GM13976 (cell line): ENCODE results near the gene SMC1B.

Experiments
- DNase-seq: peaks from one replicate; pipeline ENCODE4 v3.0.0; 2012; ENCODE audit warnings: low spot score
- in situ Hi-C: fragments of 300-500 bp; cut with MboI; formaldehyde crosslinking; loops from one replicate; pipeline ENCODE4 v1.12.0; 2022; ENCODE audit warnings: low sequenced_read_pairs, mixed read lengths, inconsistent platforms; ENCODE audit not compliant: unreplicated experiment
- TF ChIP-seq, protein P1 (sequence below): IDR thresholded peaks from 2 replicates; pipeline ENCODE4 v1.5.1; 2012; ENCODE audit warnings: borderline replicate concordance, mild to moderate bottlenecking; ENCODE audit not compliant: insufficient read depth; ENCODE audit errors: extremely low read depth, missing control alignments, control extremely low read depth

SMC1B gene

DNA sequence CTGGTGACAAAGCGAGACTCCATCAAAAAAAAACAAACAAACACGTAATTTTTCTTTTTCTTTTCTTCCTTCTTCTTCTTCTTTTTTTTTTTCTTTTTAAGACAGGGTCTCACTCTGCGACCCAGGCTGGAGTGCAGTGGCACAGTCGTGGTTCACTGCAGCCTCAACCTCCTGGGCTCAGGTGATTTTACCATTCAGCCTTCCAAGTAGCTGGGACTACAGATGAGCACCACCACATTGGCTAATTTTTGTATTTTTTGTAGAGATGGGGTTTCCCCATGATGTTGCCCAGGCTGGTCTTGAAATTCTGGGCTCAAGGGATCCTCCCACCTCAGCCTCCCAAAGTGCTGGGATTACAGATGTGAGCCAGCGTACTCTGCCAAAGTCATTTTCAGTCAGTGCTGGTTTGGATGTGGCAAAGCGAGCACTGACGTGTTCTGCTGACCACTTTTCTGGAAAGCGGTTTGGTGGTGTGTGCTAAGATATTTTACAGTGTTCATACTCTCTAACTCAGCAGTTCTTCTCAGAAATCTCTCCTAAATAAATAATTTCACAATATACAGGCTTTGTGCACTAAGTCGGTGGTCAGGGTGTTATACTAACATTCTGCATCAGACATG, 92.9 kb downstream of the SMC1B start:
- TF ChIP-seq, protein P1, sequence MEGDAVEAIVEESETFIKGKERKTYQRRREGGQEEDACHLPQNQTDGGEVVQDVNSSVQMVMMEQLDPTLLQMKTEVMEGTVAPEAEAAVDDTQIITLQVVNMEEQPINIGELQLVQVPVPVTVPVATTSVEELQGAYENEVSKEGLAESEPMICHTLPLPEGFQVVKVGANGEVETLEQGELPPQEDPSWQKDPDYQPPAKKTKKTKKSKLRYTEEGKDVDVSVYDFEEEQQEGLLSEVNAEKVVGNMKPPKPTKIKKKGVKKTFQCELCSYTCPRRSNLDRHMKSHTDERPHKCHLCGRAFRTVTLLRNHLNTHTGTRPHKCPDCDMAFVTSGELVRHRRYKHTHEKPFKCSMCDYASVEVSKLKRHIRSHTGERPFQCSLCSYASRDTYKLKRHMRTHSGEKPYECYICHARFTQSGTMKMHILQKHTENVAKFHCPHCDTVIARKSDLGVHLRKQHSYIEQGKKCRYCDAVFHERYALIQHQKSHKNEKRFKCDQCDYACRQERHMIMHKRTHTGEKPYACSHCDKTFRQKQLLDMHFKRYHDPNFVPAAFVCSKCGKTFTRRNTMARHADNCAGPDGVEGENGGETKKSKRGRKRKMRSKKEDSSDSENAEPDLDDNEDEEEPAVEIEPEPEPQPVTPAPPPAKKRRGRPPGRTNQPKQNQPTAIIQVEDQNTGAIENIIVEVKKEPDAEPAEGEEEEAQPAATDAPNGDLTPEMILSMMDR = no peak
- DNase-seq = no peak
- in situ Hi-C loops = no loop called here

DNA sequence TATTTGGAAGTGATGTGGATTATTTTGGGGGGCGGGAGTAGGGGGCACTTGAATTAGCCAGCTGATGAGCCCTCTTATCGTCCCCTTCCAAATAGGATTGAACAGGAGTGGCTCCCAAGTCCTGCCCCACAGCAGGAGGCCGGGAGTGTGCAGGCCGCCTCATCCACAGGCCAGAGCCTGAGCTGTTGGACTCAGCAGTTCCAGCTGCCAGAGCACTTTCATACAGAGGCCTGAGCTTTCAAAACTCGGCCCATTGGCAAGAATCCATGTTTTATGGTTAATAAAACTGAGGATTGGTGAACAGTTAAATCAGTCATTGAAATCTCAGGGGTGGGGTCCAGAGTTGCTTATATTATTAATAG, 94.1 kb downstream of the SMC1B start:
- in situ Hi-C loops = no loop called here
- TF ChIP-seq, protein P1 = no peak
- DNase-seq = no peak

DNA sequence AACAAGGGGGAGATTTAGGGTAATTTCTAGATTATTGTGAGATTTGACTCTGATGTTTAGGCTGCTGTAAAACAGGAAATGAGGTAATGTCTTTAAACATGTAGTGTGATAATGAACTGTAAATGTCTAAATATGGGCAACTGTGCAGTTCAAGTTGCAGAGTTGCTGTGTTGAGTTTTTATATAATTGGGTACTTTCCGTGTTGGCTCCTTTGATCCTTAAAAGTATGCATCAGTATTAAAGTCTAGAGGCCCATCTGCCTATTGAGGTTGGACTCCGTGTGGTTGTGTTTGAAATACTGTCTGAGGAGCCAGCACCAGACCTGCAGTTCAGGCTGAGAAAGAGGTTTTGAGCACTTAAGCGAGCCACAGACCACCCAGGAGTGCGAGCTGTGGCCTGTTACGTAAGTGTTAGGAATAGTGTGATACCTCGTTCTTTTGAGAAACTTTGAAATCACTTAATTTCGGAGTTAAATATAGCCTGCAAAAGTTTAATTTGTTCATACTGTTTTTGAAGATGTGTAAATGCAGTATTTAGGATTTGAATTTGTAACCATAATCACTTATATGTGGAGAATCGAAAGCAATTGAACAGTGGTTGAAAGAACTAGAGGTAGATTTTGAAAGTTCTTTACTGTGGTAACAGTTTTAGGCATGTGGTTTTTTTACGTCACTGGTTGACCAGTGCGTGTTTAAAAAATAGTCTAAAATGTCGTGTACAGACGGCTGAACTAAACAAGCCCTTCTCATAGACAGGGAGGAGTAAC, 94.7 kb downstream of the SMC1B start:
- in situ Hi-C loops = no loop called here
- peak; percentile 68 for DNase-seq
- TF ChIP-seq, protein P1 = no peak

DNA sequence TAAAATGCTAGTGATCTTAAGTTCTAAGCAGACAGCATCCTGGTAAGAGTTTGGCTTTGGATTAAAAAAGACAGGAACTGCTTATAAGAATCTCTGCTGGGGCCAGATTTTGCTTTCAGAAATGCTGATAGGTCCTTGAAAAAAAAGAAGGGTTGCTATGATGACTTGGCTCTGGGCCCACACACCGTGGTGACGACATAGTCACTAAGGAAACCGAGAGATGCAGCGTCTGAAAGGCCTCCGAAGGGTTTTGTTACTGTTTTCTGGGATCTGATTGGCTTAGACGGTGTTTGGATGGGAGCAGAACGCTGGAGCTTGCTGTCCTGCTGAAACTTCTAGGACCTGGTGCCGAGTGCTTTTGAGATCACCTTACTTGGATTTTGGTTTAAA, 95.2 kb downstream of the SMC1B start:
- peak; percentile 86 for DNase-seq
- in situ Hi-C loops = no loop called here
- TF ChIP-seq, protein P1 = no peak

DNA sequence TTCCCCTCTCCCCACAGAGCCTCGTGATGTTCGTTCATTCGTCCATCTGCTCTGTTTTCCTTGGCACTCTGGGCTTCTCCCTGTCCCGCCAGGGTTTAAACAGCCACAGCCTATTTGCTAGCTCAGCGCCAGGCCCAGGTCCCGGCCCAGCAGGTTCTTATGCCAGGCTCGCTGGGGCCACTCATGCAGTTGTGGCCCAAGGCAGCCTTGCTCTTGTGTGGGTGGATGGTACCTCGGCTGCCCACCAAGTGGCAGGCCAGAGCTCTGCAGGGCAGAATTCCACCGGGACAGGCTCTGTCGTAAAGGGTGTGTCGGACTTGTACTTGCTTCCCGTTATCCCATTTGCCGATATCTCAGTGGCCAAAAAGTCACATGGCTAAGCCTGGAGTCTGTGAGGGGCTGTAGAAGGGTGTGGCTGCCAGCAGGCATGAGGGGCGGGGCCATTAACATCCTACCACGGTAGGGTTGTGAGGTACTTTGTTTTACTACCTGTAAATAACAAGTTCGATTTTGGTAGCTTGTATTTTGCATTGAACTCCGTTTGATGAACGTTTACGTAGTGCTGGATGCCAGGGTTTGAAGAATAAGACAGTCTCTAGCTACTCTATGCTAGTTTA, 95.7 kb downstream of the SMC1B start:
- TF ChIP-seq, protein P1 = no peak
- DNase-seq = no peak
- in situ Hi-C loops = no loop called here

DNA sequence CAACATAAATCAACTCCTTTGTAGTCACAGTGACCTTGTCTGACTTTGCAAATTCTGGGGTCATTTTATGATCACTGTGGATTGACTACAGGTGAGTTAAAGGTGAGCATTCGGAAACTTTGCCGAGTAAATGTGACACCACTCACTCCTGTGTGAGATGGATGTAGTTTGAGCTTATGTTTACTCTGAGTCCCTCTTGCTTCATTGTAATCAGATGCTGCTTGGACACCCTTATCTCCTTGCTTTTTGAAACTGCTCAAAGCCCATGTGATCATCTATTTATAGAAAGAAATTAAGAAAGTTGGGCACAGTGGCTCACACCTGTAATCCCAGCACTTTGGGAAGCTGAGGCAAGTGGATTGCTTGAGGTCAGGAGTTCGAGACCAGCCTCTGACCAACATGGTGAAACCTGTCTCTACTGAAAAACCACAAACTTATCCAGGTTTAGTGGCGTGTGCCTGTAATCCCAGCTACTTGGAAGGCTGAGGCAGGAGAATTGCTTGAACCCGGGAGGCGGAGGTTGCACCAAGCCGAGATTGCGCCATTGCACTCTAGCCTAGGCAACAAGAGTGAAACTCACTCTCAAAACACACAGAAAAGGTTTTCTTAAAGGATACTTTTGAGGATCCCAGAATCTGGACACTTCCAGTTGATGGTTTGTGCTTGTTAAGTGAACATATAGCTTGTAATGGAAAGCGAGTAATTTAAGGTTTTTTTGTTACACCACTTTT, 96.4 kb downstream of the SMC1B start:
- no peak for DNase-seq
- in situ Hi-C loops = no loop called here
- TF ChIP-seq, protein P1 = no peak
